Iris pigment epithelial cell (primary cell): ENCODE results near the gene TRIM69.

Experiments used
- DNase-seq: peaks from one replicate; pipeline ENCODE4 v3.0.0-alpha.2; 2011; ENCODE audit warnings: low read depth

TRIM69 gene

GRCh38 chr15:44808557-44808956 is 72.2 kb downstream of the TRIM69 start:
- DNase-seq, result no peak

- no peak for DNase-seq
These were observed 73.9 kb downstream of the TRIM69 start for GRCh38 chr15:44810237-44810636.

GRCh38 chr15:44811337-44811736 is 75.0 kb downstream of the TRIM69 start:
- DNase-seq, result no peak

- DNase-seq, result no peak
These were observed 75.7 kb downstream of the TRIM69 start for GRCh38 chr15:44812029-44812517.

GRCh38 chr15:44813231-44813630 is 76.9 kb downstream of the TRIM69 start:
- no peak for DNase-seq
